Stimulated activated CD8-positive, alpha-beta memory T cell treated with anti-CD3 and anti-CD28 coated beads, Interleukin-15, amount 100 ng/mL, for 24 hours (primary cell): ENCODE results near the gene EEIG2.

Source experiments
- DNase-seq: peaks from one replicate; pipeline ENCODE4 v3.0.0-alpha.2; 2020; ENCODE audit warnings: low read depth

Gene EEIG2

GRCh38 chr1:108583757-108584427 lies 24.0 kb downstream of the EEIG2 start:
- DNase-seq, result no peak

- DNase-seq, result no peak
Measured at GRCh38 chr1:108584428-108584856, 24.5 kb downstream of the EEIG2 start.

GRCh38 chr1:108585313-108585712 lies 25.4 kb downstream of the EEIG2 start:
- DNase-seq, result no peak

GRCh38 chr1:108590441-108590840 lies 30.5 kb downstream of the EEIG2 start:
- DNase-seq, result no peak

- no peak for DNase-seq
Measured at GRCh38 chr1:108590957-108591356, 31.1 kb downstream of the EEIG2 start.

- no peak for DNase-seq
Measured at GRCh38 chr1:108591466-108591865, 31.6 kb downstream of the EEIG2 start.

- DNase-seq, result no peak
Measured at GRCh38 chr1:108592030-108592759, 32.3 kb downstream of the EEIG2 start.

- no peak for DNase-seq
Measured at GRCh38 chr1:108593448-108593847, 33.5 kb downstream of the EEIG2 start.

- DNase-seq, result no peak
Measured at GRCh38 chr1:108595507-108595906, 35.6 kb downstream of the EEIG2 start.

- no peak for DNase-seq
Measured at GRCh38 chr1:108597041-108597440, 37.1 kb downstream of the EEIG2 start.

GRCh38 chr1:108598340-108598739 lies 38.4 kb downstream of the EEIG2 start:
- no peak for DNase-seq

GRCh38 chr1:108600504-108600903 lies 40.6 kb downstream of the EEIG2 start:
- DNase-seq, result no peak

- no peak for DNase-seq
Measured at GRCh38 chr1:108601708-108602410, 42.0 kb downstream of the EEIG2 start.

- no peak for DNase-seq
Measured at GRCh38 chr1:108605633-108606032, 45.7 kb downstream of the EEIG2 start.

- DNase-seq, result no peak
Measured at GRCh38 chr1:108606478-108606877, 46.6 kb downstream of the EEIG2 start.

- DNase-seq, result no peak
Measured at GRCh38 chr1:108609483-108610049, 49.7 kb downstream of the EEIG2 start.
